Calu3 (cell line): ENCODE data around the gene CRELD2. TPM values are rescaled to one million over a fixed set of nuclear protein-coding genes. Genes with fewer than 3 reads are reported as not detected.

ENCODE experiments used
- BruUV-seq: library from RNA; stranded (reverse); fragments of 400-500 nt; replicated peaks from 2 replicates; lab custom pipeline; 2021; lab: Mats Ljungman, UMichigan
- CTCF ChIA-PET: fragments of 300-600 bp; sonication (Branson Sonifier 250); formaldehyde crosslinking; loops from one replicate; lab custom pipeline; 2022; ENCODE audit warnings: antibody characterized with exemption; lab: Charles Lee
- DNase-seq: peaks from one replicate; pipeline ENCODE4 v3.0.0; 2022
- H3K27ac Mint-ChIP-seq: one replicate; pipeline ENCODE4 v1.8.0; 2022; ENCODE audit warnings: mixed read lengths; ENCODE audit not compliant: unreplicated experiment
- H3K27me3 Mint-ChIP-seq: one replicate; pipeline ENCODE4 v1.8.0; 2022; ENCODE audit warnings: mixed read lengths; ENCODE audit not compliant: unreplicated experiment
- H3K36me3 Mint-ChIP-seq: one replicate; pipeline ENCODE4 v1.8.0; 2022; ENCODE audit warnings: mild to moderate bottlenecking, moderate library complexity, mixed read lengths; ENCODE audit not compliant: insufficient read depth, unreplicated experiment
- H3K4me1 Mint-ChIP-seq: one replicate; pipeline ENCODE4 v1.8.0; 2022; ENCODE audit warnings: mild to moderate bottlenecking, low read depth, mixed read lengths; ENCODE audit not compliant: unreplicated experiment
- H3K4me3 Mint-ChIP-seq: one replicate; pipeline ENCODE4 v1.8.0; 2022; ENCODE audit warnings: mild to moderate bottlenecking, low read depth, moderate library complexity, mixed read lengths; ENCODE audit not compliant: unreplicated experiment
- H3K9me3 Mint-ChIP-seq: one replicate; pipeline ENCODE4 v1.8.0; 2022; ENCODE audit warnings: low read depth, mixed read lengths; ENCODE audit not compliant: unreplicated experiment
- intact Hi-C: fragments of 100-400 bp; cut with micrococcal nuclease; formaldehyde crosslinking; loops from one replicate; pipeline ENCODE4 v1.10.0; 2022; ENCODE audit not compliant: unreplicated experiment
- total RNA-seq: library from RNA; stranded (reverse); gene quantifications from 2 replicates; pipeline ENCODE4 v1.2.3, GENCODE V29; 2022
- TF ChIP-seq, protein P1 (sequence below): fragments of 200-600 bp; IDR thresholded peaks from one replicate; pipeline ENCODE4 v1.8.0; 2022; ENCODE audit warnings: antibody characterized with exemption; ENCODE audit not compliant: unreplicated experiment

CRELD2 gene
- total RNA-seq, 1 experiment from 2014 or later, result 64.6 TPM

DNA sequence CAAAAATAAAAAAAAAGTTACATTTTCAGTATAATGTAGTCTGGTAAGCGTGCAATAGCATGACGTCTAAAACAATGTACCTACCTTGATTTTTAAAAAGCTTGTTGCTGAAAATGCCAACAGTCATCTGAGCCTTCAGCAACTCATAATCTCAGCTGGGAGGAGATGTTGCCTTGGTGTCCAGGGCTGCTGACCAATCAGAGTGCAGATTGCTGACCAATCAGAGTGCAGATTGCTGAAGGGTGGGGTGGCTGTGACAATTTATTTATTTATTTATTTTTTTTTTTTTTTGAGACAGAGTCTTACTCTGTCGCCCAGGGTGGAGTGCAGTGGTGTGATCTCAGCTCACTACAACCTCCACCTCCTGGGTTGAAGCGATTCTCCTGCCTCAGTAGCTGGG, 47.0 kb upstream of the CRELD2 start:
- CTCF ChIA-PET, result no interaction called here
- no TSS peak for BruUV-seq
- Mint-ChIP-seq H3K36me3 (peaks cover 42% of the 10 kb centered on the region), H3K4me3 (no peak overlapping the region), H3K9me3 (peaks cover 14% of the 10 kb centered on the region), H3K4me1 (no peaks in the 10 kb centered on the region), H3K27me3 (no peaks in the 10 kb centered on the region), H3K27ac (no peak overlapping the region)
- TF ChIP-seq, protein P1, sequence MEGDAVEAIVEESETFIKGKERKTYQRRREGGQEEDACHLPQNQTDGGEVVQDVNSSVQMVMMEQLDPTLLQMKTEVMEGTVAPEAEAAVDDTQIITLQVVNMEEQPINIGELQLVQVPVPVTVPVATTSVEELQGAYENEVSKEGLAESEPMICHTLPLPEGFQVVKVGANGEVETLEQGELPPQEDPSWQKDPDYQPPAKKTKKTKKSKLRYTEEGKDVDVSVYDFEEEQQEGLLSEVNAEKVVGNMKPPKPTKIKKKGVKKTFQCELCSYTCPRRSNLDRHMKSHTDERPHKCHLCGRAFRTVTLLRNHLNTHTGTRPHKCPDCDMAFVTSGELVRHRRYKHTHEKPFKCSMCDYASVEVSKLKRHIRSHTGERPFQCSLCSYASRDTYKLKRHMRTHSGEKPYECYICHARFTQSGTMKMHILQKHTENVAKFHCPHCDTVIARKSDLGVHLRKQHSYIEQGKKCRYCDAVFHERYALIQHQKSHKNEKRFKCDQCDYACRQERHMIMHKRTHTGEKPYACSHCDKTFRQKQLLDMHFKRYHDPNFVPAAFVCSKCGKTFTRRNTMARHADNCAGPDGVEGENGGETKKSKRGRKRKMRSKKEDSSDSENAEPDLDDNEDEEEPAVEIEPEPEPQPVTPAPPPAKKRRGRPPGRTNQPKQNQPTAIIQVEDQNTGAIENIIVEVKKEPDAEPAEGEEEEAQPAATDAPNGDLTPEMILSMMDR, result no peak
- DNase-seq, result no peak
- intact Hi-C loops, result no loop called here

DNA sequence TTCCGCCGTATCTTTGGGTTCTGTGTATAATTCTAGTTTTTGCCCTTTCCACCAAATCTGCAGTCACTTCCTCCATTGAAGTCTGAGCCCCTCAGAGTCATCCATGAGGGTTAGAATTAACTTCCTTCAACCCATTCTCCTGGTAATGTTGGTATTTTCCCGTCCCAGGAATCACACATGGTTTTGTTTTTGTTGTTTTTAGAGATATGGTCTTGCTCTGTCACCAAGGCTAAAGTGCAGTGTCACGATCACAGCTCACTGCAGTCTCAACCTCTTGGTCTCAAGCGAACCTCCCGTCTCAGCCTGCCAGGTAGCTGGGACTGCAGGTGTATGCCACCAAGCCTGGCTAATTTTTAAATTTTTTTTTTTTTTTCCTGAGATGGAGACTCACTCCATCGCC, 46.1 kb upstream of the CRELD2 start:
- Mint-ChIP-seq H3K27me3 (no peaks in the 10 kb centered on the region), H3K27ac (no peak overlapping the region), H3K36me3 (peaks cover 38% of the 10 kb centered on the region), H3K4me3 (no peak overlapping the region), H3K9me3 (peaks cover 9% of the 10 kb centered on the region), H3K4me1 (no peaks in the 10 kb centered on the region)
- intact Hi-C loops, result no loop called here
- no peak for DNase-seq
- TF ChIP-seq, protein P1, result no peak
- CTCF ChIA-PET, result no interaction called here
- BruUV-seq, result no TSS peak

DNA sequence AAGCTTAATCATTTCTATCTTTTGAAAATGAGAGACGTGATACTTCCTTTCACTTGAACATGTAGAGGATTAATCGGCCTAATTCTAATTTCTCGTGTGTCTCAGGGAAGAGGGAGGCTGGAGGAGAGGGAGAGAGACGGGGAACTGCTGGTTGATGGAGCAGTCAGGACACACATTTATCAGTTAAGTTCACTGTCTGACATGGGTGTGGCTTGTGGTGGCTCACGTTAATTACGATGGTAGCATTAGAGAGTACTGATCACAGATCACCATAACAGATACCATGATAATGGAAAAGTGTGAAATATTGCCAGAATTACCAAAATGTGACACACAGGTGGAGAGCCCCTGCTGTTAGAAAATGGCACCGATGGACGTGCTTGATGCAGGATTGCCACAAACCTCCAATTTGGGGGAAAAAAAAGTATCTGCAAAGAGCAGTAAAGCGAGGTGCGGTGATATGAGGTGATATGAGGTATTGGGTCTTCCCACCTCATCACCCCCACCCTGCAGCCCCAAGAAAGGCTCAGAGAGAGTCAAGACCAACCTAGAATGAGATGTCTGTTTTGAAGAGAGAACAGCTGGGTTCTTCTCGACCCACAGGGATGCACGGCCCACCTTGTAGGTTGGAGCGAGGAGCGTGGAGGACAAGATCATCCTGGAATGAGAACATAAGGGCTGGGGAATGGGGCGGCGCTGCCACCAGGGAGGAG, 45.0 kb upstream of the CRELD2 start:
- H3K9me3 Mint-ChIP-seq, result peaks cover 8% of the 10 kb centered on the region
- DNase-seq, result no peak

DNA sequence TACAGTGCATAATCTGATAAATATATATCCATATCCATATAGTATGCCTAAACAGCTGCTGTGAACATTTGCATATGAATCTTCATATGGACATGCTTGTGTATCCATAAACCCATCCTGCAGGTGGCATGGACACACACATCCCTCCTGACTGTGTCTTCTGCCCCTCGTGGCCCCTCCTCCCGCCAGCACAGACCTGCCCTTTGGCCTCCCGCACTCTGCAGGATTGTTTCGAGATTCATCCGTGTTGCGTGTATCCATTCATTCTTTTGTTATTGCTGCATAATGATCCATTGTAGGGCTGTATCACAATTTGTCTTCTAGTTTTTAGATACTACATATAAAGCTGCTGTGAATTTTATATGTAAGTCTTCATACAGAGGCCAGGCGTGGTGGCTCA, 40.8 kb upstream of the CRELD2 start:
- CTCF ChIA-PET, result no interaction called here
- no peaks in the 10 kb centered on the region for H3K4me1 Mint-ChIP-seq
- no peaks in the 10 kb centered on the region for H3K9me3 Mint-ChIP-seq
- no peaks in the 10 kb centered on the region for H3K27me3 Mint-ChIP-seq
- H3K36me3 Mint-ChIP-seq, result peaks cover 39% of the 10 kb centered on the region
- intact Hi-C loops, result no loop called here
- TF ChIP-seq, protein P1, result no peak
- no peak overlapping the region for H3K27ac Mint-ChIP-seq
- H3K4me3 Mint-ChIP-seq, result no peak overlapping the region
- no TSS peak for BruUV-seq
- DNase-seq, result no peak

More for the DNA sequence above, 45.0 kb upstream of the CRELD2 start:
- CTCF ChIA-PET, result no interaction called here
- intact Hi-C loops, result no loop called here
- TF ChIP-seq, protein P1, result no peak
- Mint-ChIP-seq H3K27me3 (no peaks in the 10 kb centered on the region), H3K4me3 (no peak overlapping the region), H3K27ac (no peak overlapping the region), H3K4me1 (no peaks in the 10 kb centered on the region), H3K36me3 (peaks cover 41% of the 10 kb centered on the region)
- BruUV-seq, result no TSS peak
